ENCODE data around the gene NCOR1. TPM values are rescaled to one million over a fixed set of nuclear protein-coding genes. Genes with fewer than 3 reads are reported as not detected.
A peak's percentile ranks its signal among the peaks of the same experiment; 100 is the strongest.

The NCOR1 gene
- total and polyA plus RNA-seq, 2 of the 13 experiments (the other 11 are each of a cell fraction or from before 2014, with no cell fraction given), result 57.0 to 71.7 TPM

DNA sequence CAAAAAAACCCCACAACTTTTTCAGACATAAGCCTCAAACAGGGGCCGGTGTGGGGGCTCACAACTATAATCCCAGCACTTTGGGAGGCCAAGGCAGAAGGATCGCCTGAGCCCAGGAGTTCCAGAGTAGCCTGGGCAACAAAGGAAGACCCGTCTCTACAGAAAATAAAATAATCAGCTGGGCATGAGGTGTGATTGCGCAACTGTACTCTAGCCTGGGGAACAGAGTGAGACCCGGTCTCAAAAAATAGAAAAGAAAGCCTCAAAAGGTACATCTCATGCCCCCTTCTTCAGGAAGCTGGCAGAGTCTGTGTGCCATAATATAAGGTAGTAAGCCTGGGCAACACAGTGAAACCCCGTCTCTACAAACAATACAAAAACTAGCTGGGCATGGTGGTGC, 219.0 kb downstream of the NCOR1 start (continued):
- no peak for TF ChIP-seq PRDM15 (CRISPR knock-in tag; IDR thresholded peaks at IDR 0.05)

- Histone ChIP-seq H3K36me3 (replicated peaks in 1 of 2; ENCODE audit: control insufficient read depth in 1 of 2, insufficient read depth in 2 of 2, low read length in 2 of 2) (peaks cover 1 to 7% of the 10 kb centered on the region in 2 experiments; a peak in 4 of 5 replicates), H3K9me3 (ENCODE audit: low read length) (no peaks in the 10 kb centered on the region), H3K79me2 (ENCODE audit: insufficient read depth, low read length) (no peaks in the 10 kb centered on the region), H2AFZ (ENCODE audit: low read length) (no peak overlapping the region), H3K4me2 (ENCODE audit: low read depth, low read length) (no peak overlapping the region), H3K4me1 (ENCODE audit: insufficient read depth, low read length) (no peaks in the 10 kb centered on the region), H3K9ac (ENCODE audit: insufficient read depth, low read depth, low read length) (no peak overlapping the region), H3K27me3 (ENCODE audit: control insufficient read depth in 1 of 2, insufficient read depth in 2 of 2, low read length in 2 of 2) (no peaks in the 10 kb centered on the region), H4K20me1 (ENCODE audit: insufficient read depth, low read length) (no peaks in the 10 kb centered on the region), H3K4me3 (replicated peaks in 1 of 3; ENCODE audit: insufficient read depth in 1 of 3, low read depth in 2 of 3, low read length in 3 of 3) (no peak overlapping the region), H3K27ac (ENCODE audit: extremely low read length, insufficient read depth, low read length) (peak overlapping the region; percentile 2)
- in situ Hi-C loops (cut with HindIII; ENCODE audit: extremely low pct_ligation_motif_present, low pct_unique_long_range_greater_than_20kb), result no loop called here
- no TSS peak for BruUV-seq (replicated peaks)
- POLR2A ChIA-PET, result no interaction called here
- 85% methylated on average over 5 of the region's 5 CpGs for WGBS (ENCODE audit: low lambda C conversion rate)
- DNase-seq (ENCODE audit: low spot score), result no peak
- intact Hi-C loops (cut with micrococcal nuclease; ENCODE audit: unreplicated experiment), result no loop called here
- CTCF ChIA-PET (ENCODE audit: low intra/inter-chr PET ratio, low total read pairs), result no interaction called here
- no peak for FAIRE-seq
- no peak for ATAC-seq
- no peak for TF ChIP-seq PAF1 (CRISPR knock-in tag; IDR thresholded peaks at IDR 0.05)
- 0 out of 4 replicates have a peak, but pooled peaks of 1 of the 2 experiments have one; percentile 15 for TF ChIP-seq MAFK (conservative IDR thresholded peaks at IDR 0.05 in 1 of 2, IDR thresholded peaks at IDR 0.05 in 1 of 2; ENCODE audit: low read length in 2 of 2)
- no peak for TF ChIP-seq ZNF3 (CRISPR knock-in tag; IDR thresholded peaks at IDR 0.05)
- TF ChIP-seq ZNF12 (CRISPR knock-in tag; IDR thresholded peaks at IDR 0.05), result no peak
- peak; percentile 61; the same call in 1 of the 2 replicates for TF ChIP-seq ZNF770 (CRISPR knock-in tag; IDR thresholded peaks at IDR 0.05)
- no peak for TF ChIP-seq NFAT5 (CRISPR knock-in tag; IDR thresholded peaks at IDR 0.05)
- no peak for TF ChIP-seq CHCHD3 (CRISPR knock-in tag; IDR thresholded peaks at IDR 0.05)
- peak; percentile 60; the same call in 1 of the 2 replicates for TF ChIP-seq NFE2L2 (IDR thresholded peaks at IDR 0.05; ENCODE audit: low read length)
- TF ChIP-seq ZNF576 (CRISPR knock-in tag; IDR thresholded peaks at IDR 0.05), result no peak
These were observed 233.4 kb downstream of the NCOR1 start for GRCh38 chr17:15981646-15982580.
